HCT116 (cell line): Measurements from ENCODE around the gene PKDCC. TPM values are rescaled to one million over a fixed set of nuclear protein-coding genes. Genes with fewer than 3 reads are reported as not detected.

Experiments used
- ATAC-seq: fragments of 200-7000 bp; cut with Tn5 transposase; 2 replicates; pipeline ENCODE4 v1.9.1; 2020; ENCODE audit warnings: mild to moderate bottlenecking, moderate library complexity
- BruUV-seq: library from RNA; stranded (reverse); fragments of 400-500 nt; replicated peaks from 2 replicates; lab custom pipeline; 2021; lab: Mats Ljungman, UMichigan
- CTCF ChIA-PET: fragments of 300-600 bp; sonication (Branson Sonifier 250); formaldehyde crosslinking; loops from one replicate; lab custom pipeline; 2021; ENCODE audit warnings: antibody characterized with exemption; lab: Charles Lee
- POLR2A ChIA-PET: fragments of 300-600, 350-600 bp; sonication (Branson Sonifier 250); formaldehyde crosslinking; loops from one replicate; lab custom pipeline; 2021; ENCODE audit warnings: antibody characterized with exemption; lab: Charles Lee
- RAD21 ChIA-PET, 2 experiments: fragments of 300-600 bp; sonication (Branson Sonifier 250); formaldehyde crosslinking; loops; one replicate each; lab custom pipeline; 2023; ENCODE audit warnings: low total read pairs in 2 of 2; ENCODE audit not compliant: uncharacterized antibody in 2 of 2, unreplicated experiment in 2 of 2, low non-redundant PET in 1 of 2; lab: Charles Lee
- DNase-seq: peaks from one replicate; pipeline ENCODE4 v3.0.0-alpha.2; 2010; ENCODE audit warnings: low read depth, low spot score
- H2AFZ ChIP-seq: fragments of 200-600 bp; shearing (Covaris generic), sonication (generic); 2 replicates; pipeline ENCODE4 v1.6.1; 2017; ENCODE audit warnings: low read depth, mixed run types, mixed read lengths, antibody characterized with exemption, low read length; ENCODE audit not compliant: poor library complexity, severe bottlenecking
- H3K27ac ChIP-seq: 2 replicates; pipeline ENCODE4 v1.5.1; 2012; ENCODE audit warnings: low read depth, low read length
- H3K27me3 ChIP-seq: fragments of 200-600 bp; sonication (generic); 2 replicates; pipeline ENCODE4 v1.6.1; 2016; ENCODE audit warnings: mixed run types, low read length, mixed read lengths; ENCODE audit not compliant: insufficient read depth
- H3K36me3 ChIP-seq, 2 experiments: fragments of 200-500 bp in 1 of 2; fragments of 200-600 bp in 1 of 2; sonication (Bioruptor generic) in 1 of 2; sonication (generic) in 1 of 2; 2 replicates each; pipeline versions ENCODE4 v1.5.1 to v1.6.1; 2014 to 2016; ENCODE audit warnings: low read length in 2 of 2, inconsistent platforms in 1 of 2, mixed read lengths in 1 of 2, mixed run types in 1 of 2; ENCODE audit not compliant: insufficient read depth in 2 of 2, control insufficient read depth in 1 of 2
- H3K4me1 ChIP-seq, 2 experiments: fragments of 200-600 bp in 1 of 2; sonication (generic) in 1 of 2; 2 replicates each; pipeline versions ENCODE4 v1.5.1 to v1.6.1; 2012 to 2017; ENCODE audit warnings: low read length in 2 of 2, inconsistent platforms in 1 of 2, mild to moderate bottlenecking in 1 of 2, mixed read lengths in 1 of 2, mixed run types in 1 of 2, moderate library complexity in 1 of 2; ENCODE audit not compliant: insufficient read depth in 2 of 2, control insufficient read depth in 1 of 2
- H3K4me2 ChIP-seq: fragments of 200-600 bp; sonication (generic); 2 replicates; pipeline ENCODE4 v1.6.1; 2017; ENCODE audit warnings: mixed run types, low read length, mixed read lengths
- H3K4me3 ChIP-seq, 2 experiments: fragments of 200-600 bp in 1 of 2; sonication (generic) in 1 of 2; replicated peaks in 1 of 2; 2 replicates each; pipeline ENCODE4 v1.5.1; 2011 to 2016; ENCODE audit warnings: low read length in 2 of 2, control low read depth in 1 of 2, low read depth in 1 of 2, mild to moderate bottlenecking in 1 of 2, mixed read lengths in 1 of 2, mixed run types in 1 of 2
- H3K79me2 ChIP-seq: fragments of 200-600 bp; sonication (generic); 2 replicates; pipeline ENCODE4 v1.6.1; 2017; ENCODE audit warnings: mild to moderate bottlenecking, mixed run types, low read length, moderate library complexity, mixed read lengths; ENCODE audit not compliant: insufficient read depth
- H3K9ac ChIP-seq: fragments of 200-600 bp; sonication (generic); 2 replicates; pipeline ENCODE4 v1.6.1; 2016; ENCODE audit warnings: low read length, mixed read lengths
- H3K9me2 ChIP-seq: fragments of 200-600 bp; sonication (generic), shearing (Covaris generic); 2 replicates; pipeline ENCODE4 v1.6.1; 2017; ENCODE audit warnings: mixed run types, mild to moderate bottlenecking, moderate library complexity; ENCODE audit not compliant: insufficient read depth
- H3K9me3 ChIP-seq, 2 experiments: fragments of 200-500 bp in 1 of 2; fragments of 200-600 bp in 1 of 2; sonication (Bioruptor generic) in 1 of 2; sonication (generic) in 1 of 2; 2 replicates each; pipeline ENCODE4 v1.6.1; 2014 to 2017; ENCODE audit warnings: low read length in 2 of 2, mixed read lengths in 2 of 2, inconsistent platforms in 1 of 2, low read depth in 1 of 2, mild to moderate bottlenecking in 1 of 2, mixed run types in 1 of 2, moderate library complexity in 1 of 2; ENCODE audit not compliant: control insufficient read depth in 1 of 2, insufficient read depth in 1 of 2
- H4K20me1 ChIP-seq: fragments of 200-600 bp; sonication (generic), shearing (Covaris generic); 2 replicates; pipeline ENCODE4 v1.6.1; 2017; ENCODE audit warnings: mixed run types, mild to moderate bottlenecking, moderate library complexity; ENCODE audit not compliant: insufficient read depth
- CBX3 ChIP-seq: IDR thresholded peaks from 2 replicates; pipeline ENCODE4 v1.6.1; 2012; ENCODE audit warnings: low read depth
- EGR1 ChIP-seq: IDR thresholded peaks from 2 replicates; pipeline ENCODE4 v1.6.1; 2012; ENCODE audit warnings: low read depth
- ELF1 ChIP-seq: IDR thresholded peaks from 2 replicates; pipeline ENCODE4 v1.6.1; 2012; ENCODE audit warnings: low read depth, borderline replicate concordance
- EZH2phosphoT487 ChIP-seq: fragments of 200-600 bp; IDR thresholded peaks from 2 replicates; pipeline ENCODE4 v1.6.1; 2018; ENCODE audit warnings: antibody characterized with exemption, borderline replicate concordance
- FOSL1 ChIP-seq: IDR thresholded peaks from 2 replicates; pipeline ENCODE4 v1.6.1; 2012; ENCODE audit warnings: low read depth
- JUND ChIP-seq: IDR thresholded peaks from 2 replicates; pipeline ENCODE4 v1.6.1; 2012
- POLR2AphosphoS5 ChIP-seq: IDR thresholded peaks from 2 replicates; pipeline ENCODE4 v1.6.1; 2011; ENCODE audit warnings: mild to moderate bottlenecking, low read depth, low read length, moderate library complexity
- RAD21 ChIP-seq: IDR thresholded peaks from 2 replicates; pipeline ENCODE4 v1.6.1; 2012; ENCODE audit warnings: low read depth, mild to moderate bottlenecking
- SRF ChIP-seq: IDR thresholded peaks from 2 replicates; pipeline ENCODE4 v1.6.1; 2012; ENCODE audit warnings: low read depth
- YY1 ChIP-seq: IDR thresholded peaks from 2 replicates; pipeline ENCODE4 v1.6.1; 2011; ENCODE audit warnings: low read length, low read depth, moderate library complexity, mild to moderate bottlenecking; ENCODE audit not compliant: insufficient replicate concordance; ENCODE audit errors: extremely low read depth
- ZFX ChIP-seq: fragments of 450-650 bp; IDR thresholded peaks from 2 replicates; pipeline ENCODE4 v1.6.1; 2017
- intact Hi-C: fragments of 100-400 bp; cut with micrococcal nuclease; formaldehyde crosslinking; loops from 2 replicates; pipeline ENCODE4 v1.10.0; 2022
- total RNA-seq: library from RNA; stranded (reverse); gene quantifications from one replicate; pipeline ENCODE4 v1.2.1, GENCODE V29; 2021; ENCODE audit not compliant: unreplicated experiment
- TF ChIP-seq, protein P1 (sequence below): IDR thresholded peaks from 2 replicates; pipeline ENCODE4 v1.6.1; 2012
- TF ChIP-seq, protein P2 (sequence below): IDR thresholded peaks from 2 replicates; pipeline ENCODE4 v1.6.1; 2012; ENCODE audit warnings: low read depth

Gene PKDCC
- total RNA-seq, 1 experiment from 2014 or later: 0.84 TPM

DNA sequence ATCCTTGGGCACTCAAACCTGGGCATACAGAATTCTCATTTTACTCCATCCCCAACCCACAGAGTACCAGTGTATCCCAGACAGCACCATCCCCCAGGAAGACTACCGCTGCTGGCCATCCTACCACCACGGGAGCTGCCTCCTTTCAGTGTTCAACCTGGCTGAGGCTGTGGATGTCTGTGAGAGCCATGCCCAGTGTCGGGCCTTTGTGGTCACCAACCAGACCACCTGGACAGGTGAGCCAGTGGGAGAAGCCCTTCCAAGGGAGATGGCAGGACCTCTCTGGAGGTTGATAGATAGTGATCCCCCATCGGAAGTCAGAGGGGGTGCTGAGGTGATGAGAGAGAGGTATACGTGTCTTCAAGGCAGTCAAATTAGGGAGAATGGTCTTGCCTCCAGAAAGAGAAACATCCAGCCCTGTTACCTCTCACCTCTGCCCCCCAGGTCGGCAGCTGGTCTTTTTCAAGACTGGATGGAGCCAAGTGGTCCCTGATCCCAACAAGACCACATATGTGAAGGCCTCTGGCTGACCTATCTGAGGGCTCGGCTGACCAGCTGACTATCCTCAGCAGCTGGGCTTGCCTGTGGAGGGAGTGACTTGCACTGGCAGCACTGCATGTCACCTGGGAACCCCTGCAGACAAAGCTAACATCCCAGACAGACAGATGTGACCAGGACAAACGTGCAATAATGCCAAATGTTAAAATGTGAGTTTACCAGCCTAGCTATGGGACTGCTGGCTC is 9.5 kb downstream of the PKDCC start:
- intact Hi-C loops: no loop called here
- POLR2A ChIA-PET: no interaction called here
- H2AFZ ChIP-seq: no peak overlapping the region
- no peak overlapping the region for H3K27ac ChIP-seq
- no peaks in the 10 kb centered on the region for H3K9me3 ChIP-seq
- TF ChIP-seq ZFX: no peak
- TF ChIP-seq, protein P1, sequence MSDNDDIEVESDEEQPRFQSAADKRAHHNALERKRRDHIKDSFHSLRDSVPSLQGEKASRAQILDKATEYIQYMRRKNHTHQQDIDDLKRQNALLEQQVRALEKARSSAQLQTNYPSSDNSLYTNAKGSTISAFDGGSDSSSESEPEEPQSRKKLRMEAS: no peak
- TF ChIP-seq EGR1: no peak
- TF ChIP-seq SRF: no peak
- TF ChIP-seq POLR2AphosphoS5: no peak
- TF ChIP-seq ELF1: no peak
- TF ChIP-seq, protein P2, sequence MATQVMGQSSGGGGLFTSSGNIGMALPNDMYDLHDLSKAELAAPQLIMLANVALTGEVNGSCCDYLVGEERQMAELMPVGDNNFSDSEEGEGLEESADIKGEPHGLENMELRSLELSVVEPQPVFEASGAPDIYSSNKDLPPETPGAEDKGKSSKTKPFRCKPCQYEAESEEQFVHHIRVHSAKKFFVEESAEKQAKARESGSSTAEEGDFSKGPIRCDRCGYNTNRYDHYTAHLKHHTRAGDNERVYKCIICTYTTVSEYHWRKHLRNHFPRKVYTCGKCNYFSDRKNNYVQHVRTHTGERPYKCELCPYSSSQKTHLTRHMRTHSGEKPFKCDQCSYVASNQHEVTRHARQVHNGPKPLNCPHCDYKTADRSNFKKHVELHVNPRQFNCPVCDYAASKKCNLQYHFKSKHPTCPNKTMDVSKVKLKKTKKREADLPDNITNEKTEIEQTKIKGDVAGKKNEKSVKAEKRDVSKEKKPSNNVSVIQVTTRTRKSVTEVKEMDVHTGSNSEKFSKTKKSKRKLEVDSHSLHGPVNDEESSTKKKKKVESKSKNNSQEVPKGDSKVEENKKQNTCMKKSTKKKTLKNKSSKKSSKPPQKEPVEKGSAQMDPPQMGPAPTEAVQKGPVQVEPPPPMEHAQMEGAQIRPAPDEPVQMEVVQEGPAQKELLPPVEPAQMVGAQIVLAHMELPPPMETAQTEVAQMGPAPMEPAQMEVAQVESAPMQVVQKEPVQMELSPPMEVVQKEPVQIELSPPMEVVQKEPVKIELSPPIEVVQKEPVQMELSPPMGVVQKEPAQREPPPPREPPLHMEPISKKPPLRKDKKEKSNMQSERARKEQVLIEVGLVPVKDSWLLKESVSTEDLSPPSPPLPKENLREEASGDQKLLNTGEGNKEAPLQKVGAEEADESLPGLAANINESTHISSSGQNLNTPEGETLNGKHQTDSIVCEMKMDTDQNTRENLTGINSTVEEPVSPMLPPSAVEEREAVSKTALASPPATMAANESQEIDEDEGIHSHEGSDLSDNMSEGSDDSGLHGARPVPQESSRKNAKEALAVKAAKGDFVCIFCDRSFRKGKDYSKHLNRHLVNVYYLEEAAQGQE: no peak
- no peak for TF ChIP-seq FOSL1
- TF ChIP-seq RAD21: no peak
- no peak for TF ChIP-seq EZH2phosphoT487
- TF ChIP-seq YY1: no peak
- TF ChIP-seq JUND: no peak
- no peak for TF ChIP-seq CBX3
- H4K20me1 ChIP-seq: no peaks in the 10 kb centered on the region
- no TSS peak for BruUV-seq
- no peak overlapping the region for H3K4me3 ChIP-seq
- H3K79me2 ChIP-seq: no peaks in the 10 kb centered on the region
- no peak overlapping the region for H3K9ac ChIP-seq
- DNase-seq (no peak), ATAC-seq (no peak)
- no peak overlapping the region for H3K4me2 ChIP-seq
- RAD21 ChIA-PET: interaction anchor here in 1 of 2 experiments (0.6 kb wide), 1 partner anchor 268 kb away, joined by 5 read pairs; no protein-coding TSS in a partner anchor
- H3K4me1 ChIP-seq: peaks cover 0 to 19% of the 10 kb centered on the region in 2 experiments; a peak in 1 of 4 replicates
- CTCF ChIA-PET: interaction anchor here (4.6 kb wide), 1 partner anchor 187 kb away, joined by 31 read pairs; no protein-coding TSS in a partner anchor
- H3K9me2 ChIP-seq: no peaks in the 10 kb centered on the region
- no peaks in the 10 kb centered on the region for H3K27me3 ChIP-seq
- H3K36me3 ChIP-seq: no peaks in the 10 kb centered on the region
